ENCODE measurements around the gene PTER. TPM values are rescaled to one million over a fixed set of nuclear protein-coding genes. Genes with fewer than 3 reads are reported as not detected.

The PTER gene
- total RNA-seq, 2 experiments from 2014 or later, result 33.1 to 34.5 TPM

DNA sequence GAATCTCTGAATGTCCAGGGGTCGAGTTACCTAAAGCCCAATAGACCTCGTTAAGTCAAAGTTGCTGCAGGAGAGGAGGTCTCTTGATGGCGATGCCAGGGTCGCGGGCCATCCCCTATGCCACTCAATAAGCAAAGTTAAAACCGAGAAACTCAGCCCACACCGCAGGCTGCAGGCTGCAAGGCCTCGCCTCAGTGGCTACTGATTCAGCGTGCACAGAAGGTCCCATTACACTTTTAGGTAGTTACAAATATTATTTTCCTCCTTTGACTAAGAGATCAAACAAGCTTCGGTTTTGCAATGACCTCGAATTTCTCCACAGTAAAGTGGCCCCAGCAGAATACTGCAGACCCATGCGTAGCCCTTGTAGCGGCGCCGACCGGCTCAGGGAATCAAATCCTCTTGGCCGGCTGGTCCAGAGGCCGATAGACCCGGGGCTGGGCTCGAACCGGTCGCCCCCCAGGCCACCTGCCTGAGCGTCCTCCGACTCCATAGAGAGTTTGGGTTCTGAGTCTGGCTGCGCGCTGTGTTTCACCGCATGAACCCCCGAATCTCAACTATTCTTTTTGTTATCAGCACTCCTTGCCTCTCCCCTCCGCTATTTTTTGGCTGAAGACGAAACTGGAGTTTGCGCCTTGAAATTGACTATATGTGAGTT lies 82.6 kb downstream of the PTER start:
- peaks cover 27% of the 10 kb centered on the region for H3K27me3 Mint-ChIP-seq
- peaks cover 6% of the 10 kb centered on the region for H3K36me3 Mint-ChIP-seq (ENCODE audit: low read depth)
- H3K4me1 Mint-ChIP-seq, result peaks cover 9% of the 10 kb centered on the region
- POLR2A ChIA-PET, result no interaction called here
- no peak for ATAC-seq
- CTCF ChIA-PET, result interaction anchor here (0.6 kb wide), 1 partner anchor 79 kb away, joined by 3 read pairs; no protein-coding TSS in a partner anchor
- DNase-seq, result no peak
- intact Hi-C loops (cut with DNase I, micrococcal nuclease), result no loop called here
- peak overlapping the region; percentile 58 for H3K4me3 Mint-ChIP-seq
- no peaks in the 10 kb centered on the region for H3K9me3 Mint-ChIP-seq (ENCODE audit: low read depth)
- H3K27ac Mint-ChIP-seq, result peak overlapping the region; percentile 38

DNA sequence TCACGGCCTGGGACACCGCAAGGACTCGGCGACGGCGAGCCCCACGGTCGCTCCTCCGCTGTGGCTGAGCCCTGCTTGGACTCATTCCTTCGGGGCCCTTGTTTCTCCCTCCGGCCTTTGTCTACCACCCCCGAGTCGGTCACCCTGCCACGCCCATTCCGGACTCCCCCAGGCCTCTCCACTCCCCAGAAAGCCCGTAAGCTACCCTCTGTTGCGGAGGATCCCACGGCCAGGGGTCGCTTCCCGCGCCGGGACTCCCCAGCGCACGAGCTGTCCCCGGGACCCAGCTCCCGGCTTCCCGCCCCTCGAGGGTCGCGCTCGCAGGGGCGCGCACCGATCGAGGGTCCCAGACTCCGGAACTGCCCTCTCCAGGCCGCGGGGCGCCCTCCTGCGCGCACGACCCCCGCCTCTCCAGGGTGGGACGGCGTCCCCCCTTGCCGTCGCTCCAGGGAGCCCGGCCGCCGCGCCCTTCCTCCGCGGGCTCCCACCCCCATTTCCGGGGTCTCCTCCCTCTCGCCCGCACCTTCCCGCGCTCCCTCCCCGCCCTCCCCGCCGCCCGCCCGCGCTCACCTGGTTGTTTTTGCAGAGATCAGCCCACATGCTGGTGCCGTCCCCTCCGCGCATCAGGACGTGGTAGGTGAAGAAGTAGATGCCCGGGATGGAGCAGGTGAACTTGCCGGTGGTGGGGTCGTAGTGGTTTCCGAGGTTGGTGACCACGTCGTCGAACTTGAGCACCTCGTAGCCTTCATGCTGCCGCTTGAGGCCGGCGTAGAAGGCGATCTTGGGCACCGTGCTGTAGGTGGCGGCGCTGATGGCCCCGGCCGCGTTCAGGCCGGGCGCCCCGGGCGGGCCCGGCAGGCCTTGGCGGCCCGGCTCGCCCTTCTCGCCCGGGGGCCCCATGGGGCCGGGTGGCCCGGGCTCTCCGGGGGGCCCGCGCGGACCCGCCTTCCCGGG lies 83.4 kb downstream of the PTER start:
- peak; percentile 52 for DNase-seq

DNA sequence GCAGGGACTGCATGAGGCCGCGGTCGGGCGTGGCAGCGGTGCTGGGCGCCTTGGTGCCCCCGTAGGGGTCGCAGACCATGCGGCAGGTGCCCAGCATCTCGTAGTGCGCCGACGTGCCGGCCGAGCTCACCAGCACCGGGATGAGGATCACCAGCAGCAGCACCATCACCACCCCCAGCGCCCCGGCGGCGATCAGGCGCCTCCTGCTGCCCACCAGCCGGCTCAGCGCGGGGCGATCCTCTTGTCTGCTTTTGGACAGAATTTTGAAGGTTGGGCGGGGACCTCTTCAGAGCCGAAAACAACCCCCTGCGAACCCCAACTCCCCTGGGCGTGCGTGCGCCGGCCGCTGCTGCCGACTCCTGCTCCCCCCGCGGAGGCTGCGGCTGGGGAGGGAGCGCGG lies 84.1 kb downstream of the PTER start:
- ATAC-seq (peak; percentile 69), DNase-seq (peak; percentile 69)
- Mint-ChIP-seq H3K4me1 (peaks cover 9% of the 10 kb centered on the region), H3K9me3 (ENCODE audit: low read depth) (no peaks in the 10 kb centered on the region), H3K4me3 (peak overlapping the region; percentile 44), H3K36me3 (ENCODE audit: low read depth) (peaks cover 4% of the 10 kb centered on the region), H3K27ac (no peak overlapping the region), H3K27me3 (peaks cover 30% of the 10 kb centered on the region)
- POLR2A ChIA-PET, result interaction anchor here (0.6 kb wide), 2 partner anchors 84 to 502 kb away, joined by 5 to 9 read pairs; partner anchors contain the start of gene PTER
- CTCF ChIA-PET, result interaction anchor here (0.7 to 1.2 kb wide), 3 partner anchors 53 to 84 kb away, joined by 3 to 6 read pairs (median 3); partner anchors contain the start of gene PTER
- intact Hi-C loops (cut with DNase I, micrococcal nuclease), result loop anchor here (2.0 to 5.0 kb wide), 3 partner anchors 84 to 256 kb away; partner anchors contain the start of gene PTER (in 1 of the 2)

More for the DNA sequence above, 83.4 kb downstream of the PTER start:
- intact Hi-C loops (cut with DNase I, micrococcal nuclease), result loop anchor here (2.0 to 5.0 kb wide), 3 partner anchors 83 to 257 kb away; partner anchors contain the start of gene PTER (in 1 of the 2)
- CTCF ChIA-PET, result interaction anchor here (1.2 kb wide), 1 partner anchor 83 kb away, joined by 6 read pairs; the partner anchor contains the start of gene PTER
- POLR2A ChIA-PET, result no interaction called here
- peak; percentile 43 for ATAC-seq
- peaks cover 30% of the 10 kb centered on the region for H3K27me3 Mint-ChIP-seq
- H3K4me3 Mint-ChIP-seq, result peak overlapping the region; percentile 58
- no peaks in the 10 kb centered on the region for H3K9me3 Mint-ChIP-seq (ENCODE audit: low read depth)
- H3K36me3 Mint-ChIP-seq (ENCODE audit: low read depth), result peaks cover 4% of the 10 kb centered on the region
- H3K4me1 Mint-ChIP-seq, result peaks cover 9% of the 10 kb centered on the region
- peak overlapping the region; percentile 38 for H3K27ac Mint-ChIP-seq

DNA sequence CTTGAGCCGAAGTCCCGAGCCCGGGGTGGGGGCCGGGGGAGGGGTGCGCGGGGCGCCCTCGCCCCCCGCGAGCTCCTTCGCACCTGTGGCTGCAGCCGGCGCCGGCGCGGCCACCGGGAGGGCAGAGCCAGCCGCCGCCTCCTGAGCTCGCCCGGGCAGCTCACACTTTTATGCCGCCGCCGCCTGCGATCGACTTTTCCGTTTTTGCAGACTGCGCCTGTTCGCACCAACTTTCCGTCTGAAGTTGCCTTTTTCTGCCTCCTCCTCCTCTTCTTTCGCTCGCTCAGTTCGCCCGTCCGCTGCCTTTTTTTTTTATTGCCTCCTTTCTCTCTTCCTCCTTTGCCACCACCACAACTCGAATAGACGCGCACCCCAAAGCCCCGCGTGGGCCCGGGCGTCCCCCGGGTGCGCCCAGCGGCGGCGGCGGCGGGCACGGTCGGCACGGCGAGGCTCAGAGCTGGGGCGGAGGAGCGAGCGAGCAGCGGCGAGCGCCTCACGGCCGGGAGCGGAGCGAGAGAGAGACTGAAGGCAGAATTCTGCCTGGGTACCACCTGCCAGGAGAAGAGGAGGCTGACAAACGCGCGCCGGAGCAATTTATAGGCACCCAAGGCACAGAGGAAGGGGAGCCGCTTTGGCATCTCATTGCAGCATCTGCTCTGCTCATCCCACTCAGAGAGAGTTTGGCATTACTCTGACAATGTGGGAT lies 84.7 kb downstream of the PTER start, which contains the start of gene C1QL3:
Gene C1QL3 (minus strand): TSS at position 569 of the 706 bp plus-strand sequence. CDS start 814 bp downstream, outside the sequence.
- POLR2A ChIA-PET, result interaction anchor here (0.6 kb wide), 2 partner anchors 84 to 502 kb away, joined by 5 to 9 read pairs; partner anchors contain the start of gene PTER
- CTCF ChIA-PET, result interaction anchor here (0.7 to 1.2 kb wide), 3 partner anchors 53 to 84 kb away, joined by 3 to 6 read pairs (median 3); partner anchors contain the start of gene PTER
- intact Hi-C loops (cut with DNase I, micrococcal nuclease), result loop anchor here (2.0 to 5.0 kb wide), 3 partner anchors 85 to 256 kb away; partner anchors contain the start of gene PTER (in 1 of the 2)
- Mint-ChIP-seq H3K27me3 (peaks cover 30% of the 10 kb centered on the region), H3K36me3 (ENCODE audit: low read depth) (peaks cover 4% of the 10 kb centered on the region), H3K4me3 (peak within 1 kb of the TSS; percentile 71), H3K4me1 (peaks cover 9% of the 10 kb centered on the region), H3K27ac (no peak within 1 kb of the TSS), H3K9me3 (ENCODE audit: low read depth) (no peaks in the 10 kb centered on the region)
- DNase-seq (peak; percentile 67), ATAC-seq (peak; percentile 54)

DNA sequence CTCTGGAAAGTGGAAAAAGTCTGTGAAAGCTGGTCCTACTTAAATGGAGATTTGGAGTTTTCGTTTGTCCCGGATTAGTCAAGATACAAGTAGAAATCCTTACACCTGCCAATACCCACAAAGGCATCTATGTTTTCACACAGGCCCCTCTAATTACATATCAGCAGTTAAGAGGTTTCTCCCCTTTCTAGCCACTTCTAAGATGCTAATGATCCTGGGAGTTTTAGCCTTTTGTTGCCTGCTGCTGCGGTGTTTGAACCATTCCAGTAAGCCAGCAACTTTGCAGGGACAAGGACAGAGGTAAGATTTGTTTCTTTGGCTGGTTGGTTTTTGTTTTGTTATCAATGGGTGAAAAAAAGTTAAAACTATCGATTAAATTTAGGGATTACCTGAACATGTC lies 90.6 kb downstream of the PTER start:
- CTCF ChIA-PET, result no interaction called here
- POLR2A ChIA-PET, result no interaction called here

DNA sequence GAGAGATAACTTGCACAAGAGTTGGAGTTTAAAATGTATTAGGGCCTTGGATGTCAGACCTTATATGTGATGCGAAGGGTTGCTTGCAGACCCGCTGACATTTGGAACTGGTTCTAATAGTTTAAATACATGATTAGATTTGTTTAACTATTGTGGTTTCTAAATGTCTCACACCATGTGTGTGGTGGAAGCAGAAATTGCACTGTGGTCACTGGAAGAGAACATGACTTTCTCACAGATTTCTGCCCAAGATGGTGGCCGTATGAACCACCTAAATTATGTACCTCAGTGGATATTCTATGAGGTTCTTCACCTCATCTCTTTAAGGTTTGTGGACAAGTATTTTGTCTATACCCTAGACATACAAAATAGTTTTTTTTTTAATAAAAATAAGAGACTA lies 93.0 kb downstream of the PTER start:
- ATAC-seq, result no peak
- ChIA-PET CTCF (no interaction called here), POLR2A (no interaction called here)
- Mint-ChIP-seq H3K4me3 (no peak overlapping the region), H3K36me3 (ENCODE audit: low read depth) (no peaks in the 10 kb centered on the region), H3K4me1 (no peaks in the 10 kb centered on the region), H3K9me3 (ENCODE audit: low read depth) (no peaks in the 10 kb centered on the region), H3K27ac (no peak overlapping the region), H3K27me3 (peaks cover 5% of the 10 kb centered on the region)
- intact Hi-C loops (cut with DNase I, micrococcal nuclease), result no loop called here
- no peak for DNase-seq

More for the DNA sequence above, 90.6 kb downstream of the PTER start:
- no peak for ATAC-seq
- intact Hi-C loops (cut with DNase I, micrococcal nuclease), result no loop called here
- DNase-seq, result no peak
- Mint-ChIP-seq H3K27me3 (peaks cover 16% of the 10 kb centered on the region), H3K27ac (no peak overlapping the region), H3K9me3 (ENCODE audit: low read depth) (no peaks in the 10 kb centered on the region), H3K36me3 (ENCODE audit: low read depth) (no peaks in the 10 kb centered on the region), H3K4me1 (no peaks in the 10 kb centered on the region), H3K4me3 (no peak overlapping the region)

DNA sequence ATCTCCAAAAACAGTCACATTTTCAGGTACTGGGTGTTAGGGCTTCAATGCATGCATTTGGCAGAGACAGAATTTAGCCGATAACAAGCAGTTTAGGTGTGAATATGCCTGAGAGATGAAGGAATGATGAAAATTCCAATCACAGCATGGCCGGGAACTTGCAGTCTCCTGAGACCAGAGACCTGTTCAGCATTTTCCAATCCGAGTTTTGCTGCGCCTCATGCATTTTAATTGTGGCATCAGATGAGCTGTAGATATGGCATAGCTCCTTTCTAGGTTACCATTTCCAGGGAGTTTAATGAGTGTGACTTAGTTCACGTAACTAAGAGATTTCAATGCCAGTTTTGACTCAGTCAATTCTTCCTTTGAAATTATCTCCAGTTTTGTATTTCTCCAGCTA lies 99.3 kb downstream of the PTER start:
- DNase-seq (no peak), ATAC-seq (no peak)
- H3K9me3 Mint-ChIP-seq (ENCODE audit: low read depth), result no peaks in the 10 kb centered on the region
- no peak overlapping the region for H3K4me3 Mint-ChIP-seq
- H3K36me3 Mint-ChIP-seq (ENCODE audit: low read depth), result no peaks in the 10 kb centered on the region
- no peaks in the 10 kb centered on the region for H3K4me1 Mint-ChIP-seq
- ChIA-PET POLR2A (no interaction called here), CTCF (interaction anchor here (2.5 kb wide), 1 partner anchor 10 kb away, joined by 8 read pairs; no protein-coding TSS in a partner anchor)
- no peak overlapping the region for H3K27ac Mint-ChIP-seq
- intact Hi-C loops (cut with DNase I, micrococcal nuclease), result no loop called here
- H3K27me3 Mint-ChIP-seq, result peaks cover 14% of the 10 kb centered on the region

DNA sequence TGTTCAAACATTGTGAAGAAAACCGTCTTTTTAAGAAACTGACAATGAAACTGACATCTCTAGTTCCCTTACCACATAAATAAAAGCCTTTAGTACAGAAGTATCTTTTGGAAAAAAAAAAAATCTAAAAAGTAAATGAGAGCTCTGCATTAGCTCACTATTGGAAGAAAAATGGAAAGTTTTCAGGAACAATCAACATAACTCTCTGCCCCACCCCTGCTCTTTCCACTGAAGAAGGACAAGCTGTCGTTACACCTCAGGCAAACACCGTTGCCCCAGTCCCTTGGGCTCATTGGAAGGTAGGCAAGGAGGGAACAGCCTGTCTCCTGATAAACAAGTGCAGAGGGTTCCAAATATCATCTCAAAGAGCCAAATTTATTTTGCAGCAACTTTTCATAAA lies 107.3 kb downstream of the PTER start:
- no peak for ATAC-seq
- H3K9me3 Mint-ChIP-seq (ENCODE audit: low read depth), result no peaks in the 10 kb centered on the region
- intact Hi-C loops (cut with DNase I, micrococcal nuclease), result loop anchor here (2.0 to 10.0 kb wide), 2 partner anchors 233 to 639 kb away; no protein-coding TSS in a partner anchor
- no peaks in the 10 kb centered on the region for H3K4me1 Mint-ChIP-seq
- H3K27ac Mint-ChIP-seq, result no peak overlapping the region
- ChIA-PET POLR2A (no interaction called here), CTCF (interaction anchor here (1.2 kb wide), 1 partner anchor 11 kb away, joined by 3 read pairs; no protein-coding TSS in a partner anchor)
- no peak for DNase-seq
- peaks cover 19% of the 10 kb centered on the region for H3K27me3 Mint-ChIP-seq
- H3K36me3 Mint-ChIP-seq (ENCODE audit: low read depth), result no peaks in the 10 kb centered on the region
- no peak overlapping the region for H3K4me3 Mint-ChIP-seq

DNA sequence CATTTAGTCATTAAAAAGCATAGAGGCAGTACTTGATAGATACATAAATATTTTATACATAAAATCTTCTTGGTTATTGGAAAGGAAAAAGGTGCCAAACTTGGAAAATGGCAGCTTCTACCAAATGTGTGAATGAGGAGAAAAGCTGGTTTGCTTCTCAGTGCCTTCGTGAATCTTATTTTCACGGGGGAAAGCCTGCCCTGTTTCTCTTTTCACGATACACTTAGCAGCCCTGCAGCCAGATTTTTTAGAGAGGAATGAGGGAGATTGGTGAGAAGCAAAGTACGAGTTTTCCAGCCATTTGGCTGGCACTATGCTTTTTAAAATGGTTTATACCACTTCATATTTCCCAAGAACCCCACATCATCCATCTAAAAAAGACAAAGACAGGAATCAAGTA lies 107.8 kb downstream of the PTER start:
- POLR2A ChIA-PET, result no interaction called here
- ATAC-seq, result no peak
- Mint-ChIP-seq H3K36me3 (ENCODE audit: low read depth) (no peaks in the 10 kb centered on the region), H3K4me3 (no peak overlapping the region), H3K4me1 (no peaks in the 10 kb centered on the region), H3K9me3 (ENCODE audit: low read depth) (no peaks in the 10 kb centered on the region), H3K27me3 (peaks cover 19% of the 10 kb centered on the region), H3K27ac (no peak overlapping the region)
- no peak for DNase-seq
- CTCF ChIA-PET, result interaction anchor here (0.9 to 1.3 kb wide), 3 partner anchors 10 to 668 kb away, joined by 3 to 4 read pairs (median 3); no protein-coding TSS in a partner anchor
- intact Hi-C loops (cut with DNase I, micrococcal nuclease), result loop anchor here (2.0 to 10.0 kb wide), 2 partner anchors 232 to 640 kb away; no protein-coding TSS in a partner anchor

DNA sequence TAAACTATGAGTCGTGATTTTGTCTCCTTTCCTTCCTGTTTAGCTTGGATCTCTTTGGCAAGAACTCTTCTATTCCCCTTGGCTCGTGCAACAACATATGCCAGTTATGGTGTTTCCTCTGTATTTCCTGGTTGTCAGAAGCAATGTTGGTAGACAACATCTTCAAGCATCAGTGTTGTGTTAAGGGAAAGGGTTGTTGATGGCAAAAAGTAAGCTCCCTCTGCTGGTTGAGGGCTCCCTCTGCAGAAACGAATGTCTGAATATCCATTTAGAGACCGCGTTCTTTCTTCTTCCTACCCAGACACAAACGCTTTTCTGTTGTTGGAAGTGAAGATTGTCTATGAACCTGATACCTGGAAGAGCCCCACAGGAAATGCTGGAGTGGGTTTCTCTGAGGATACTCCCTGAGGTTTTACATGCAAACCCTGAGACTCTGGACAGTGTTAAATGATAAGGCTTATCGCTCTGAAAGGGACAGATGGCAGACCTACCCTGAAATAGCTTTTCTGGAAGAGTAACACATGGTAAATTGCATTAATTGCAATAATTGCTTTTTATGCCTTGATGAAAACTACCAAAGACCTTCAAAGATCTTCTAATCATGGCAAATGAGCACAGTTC lies 108.4 kb downstream of the PTER start:
- peak; percentile 21 for DNase-seq
- no peak for ATAC-seq
- intact Hi-C loops (cut with DNase I, micrococcal nuclease), result loop anchor here (1.0 to 10.0 kb wide), 5 partner anchors 231 to 643 kb away; no protein-coding TSS in a partner anchor
- Mint-ChIP-seq H3K4me3 (no peak overlapping the region), H3K36me3 (ENCODE audit: low read depth) (no peaks in the 10 kb centered on the region), H3K27ac (no peak overlapping the region), H3K9me3 (ENCODE audit: low read depth) (no peaks in the 10 kb centered on the region), H3K4me1 (no peaks in the 10 kb centered on the region), H3K27me3 (peaks cover 13% of the 10 kb centered on the region)
- ChIA-PET POLR2A (no interaction called here), CTCF (interaction anchor here (0.6 to 2.3 kb wide), 5 partner anchors 8 to 669 kb away, joined by 3 to 8 read pairs (median 4); no protein-coding TSS in a partner anchor)

All from activated CD4-positive, alpha-beta T cell treated with anti-CD3 and anti-CD28 coated beads for 36 hours (primary cell).